Measurements from ENCODE around the gene ZNF662. TPM values are rescaled to one million over a fixed set of nuclear protein-coding genes. Genes with fewer than 3 reads are reported as not detected.

ZNF662 gene
- total RNA-seq, 1 donor from 2014 or later, result 11.0 TPM

GRCh38 chr3:42886294-42886822 lies 19.6 kb upstream of the ZNF662 start:
- no peaks in the 10 kb centered on the region for H3K9me3 ChIP-seq (ENCODE audit: control insufficient read depth in 3 of 3, low read length in 3 of 3)
- H3K27ac ChIP-seq (ENCODE audit: low read depth, low read length), result no peak overlapping the region
- peaks cover under 1 to 4% (median 3%) of the 10 kb centered on the region in 3 donors for H3K4me1 ChIP-seq (ENCODE audit: control insufficient read depth in 3 of 3, insufficient read depth in 3 of 3, low read length in 3 of 3)
- H3K27me3 ChIP-seq (ENCODE audit: control insufficient read depth in 3 of 3, insufficient read depth in 3 of 3, low read length in 3 of 3), result peaks cover 0 to 4% (median 0%) of the 10 kb centered on the region in 3 donors
- H3K4me3 ChIP-seq (ENCODE audit: low read length in 3 of 3), result no peak overlapping the region
- no peak overlapping the region for H3K9ac ChIP-seq (ENCODE audit: low read depth in 1 of 3, low read length in 3 of 3)
- no peaks in the 10 kb centered on the region for H3K36me3 ChIP-seq (ENCODE audit: control insufficient read depth in 3 of 3, insufficient read depth in 3 of 3, low read length in 3 of 3)

GRCh38 chr3:42887084-42887483 lies 18.9 kb upstream of the ZNF662 start:
- Histone ChIP-seq H3K27me3 (ENCODE audit: control insufficient read depth in 3 of 3, insufficient read depth in 3 of 3, low read length in 3 of 3) (peaks cover 0 to 4% (median 0%) of the 10 kb centered on the region in 3 donors), H3K27ac (ENCODE audit: low read depth, low read length) (no peak overlapping the region), H3K36me3 (ENCODE audit: control insufficient read depth in 3 of 3, insufficient read depth in 3 of 3, low read length in 3 of 3) (no peaks in the 10 kb centered on the region), H3K9me3 (ENCODE audit: control insufficient read depth in 3 of 3, low read length in 3 of 3) (no peaks in the 10 kb centered on the region), H3K4me3 (ENCODE audit: low read length in 3 of 3) (no peak overlapping the region), H3K9ac (ENCODE audit: low read depth in 1 of 3, low read length in 3 of 3) (no peak overlapping the region), H3K4me1 (ENCODE audit: control insufficient read depth in 3 of 3, insufficient read depth in 3 of 3, low read length in 3 of 3) (no peaks in the 10 kb centered on the region)

GRCh38 chr3:42891042-42891441 lies 14.9 kb upstream of the ZNF662 start:
- H3K4me1 ChIP-seq (ENCODE audit: control insufficient read depth in 3 of 3, insufficient read depth in 3 of 3, low read length in 3 of 3), result no peaks in the 10 kb centered on the region
- H3K4me3 ChIP-seq (ENCODE audit: low read length in 3 of 3), result no peak overlapping the region

GRCh38 chr3:42892169-42892568 lies 13.8 kb upstream of the ZNF662 start:
- H3K4me1 ChIP-seq (ENCODE audit: control insufficient read depth in 3 of 3, insufficient read depth in 3 of 3, low read length in 3 of 3), result no peaks in the 10 kb centered on the region
- no peaks in the 10 kb centered on the region for H3K9me3 ChIP-seq (ENCODE audit: control insufficient read depth in 3 of 3, low read length in 3 of 3)
- H3K36me3 ChIP-seq (ENCODE audit: control insufficient read depth in 3 of 3, insufficient read depth in 3 of 3, low read length in 3 of 3), result no peaks in the 10 kb centered on the region

More at GRCh38 chr3:42891042-42891441, 14.9 kb upstream of the ZNF662 start:
- Histone ChIP-seq H3K27me3 (ENCODE audit: control insufficient read depth in 3 of 3, insufficient read depth in 3 of 3, low read length in 3 of 3) (peaks cover 0 to 4% (median 0%) of the 10 kb centered on the region in 3 donors), H3K9ac (ENCODE audit: low read depth in 1 of 3, low read length in 3 of 3) (no peak overlapping the region), H3K27ac (ENCODE audit: low read depth, low read length) (no peak overlapping the region), H3K9me3 (ENCODE audit: control insufficient read depth in 3 of 3, low read length in 3 of 3) (no peaks in the 10 kb centered on the region), H3K36me3 (ENCODE audit: control insufficient read depth in 3 of 3, insufficient read depth in 3 of 3, low read length in 3 of 3) (no peaks in the 10 kb centered on the region)

GRCh38 chr3:42892807-42893206 lies 13.1 kb upstream of the ZNF662 start:
- no peaks in the 10 kb centered on the region for H3K36me3 ChIP-seq (ENCODE audit: control insufficient read depth in 3 of 3, insufficient read depth in 3 of 3, low read length in 3 of 3)
- H3K4me1 ChIP-seq (ENCODE audit: control insufficient read depth in 3 of 3, insufficient read depth in 3 of 3, low read length in 3 of 3), result no peaks in the 10 kb centered on the region
- H3K4me3 ChIP-seq (ENCODE audit: low read length in 3 of 3), result no peak overlapping the region
- H3K9me3 ChIP-seq (ENCODE audit: control insufficient read depth in 3 of 3, low read length in 3 of 3), result no peaks in the 10 kb centered on the region
- no peak overlapping the region for H3K27ac ChIP-seq (ENCODE audit: low read depth, low read length)
- no peaks in the 10 kb centered on the region for H3K27me3 ChIP-seq (ENCODE audit: control insufficient read depth in 3 of 3, insufficient read depth in 3 of 3, low read length in 3 of 3)
- no peak overlapping the region for H3K9ac ChIP-seq (ENCODE audit: low read depth in 1 of 3, low read length in 3 of 3)

More at GRCh38 chr3:42892169-42892568, 13.8 kb upstream of the ZNF662 start:
- Histone ChIP-seq H3K27me3 (ENCODE audit: control insufficient read depth in 3 of 3, insufficient read depth in 3 of 3, low read length in 3 of 3) (peaks cover 0 to 3% (median 0%) of the 10 kb centered on the region in 3 donors), H3K4me3 (ENCODE audit: low read length in 3 of 3) (no peak overlapping the region), H3K27ac (ENCODE audit: low read depth, low read length) (no peak overlapping the region), H3K9ac (ENCODE audit: low read depth in 1 of 3, low read length in 3 of 3) (no peak overlapping the region)

GRCh38 chr3:42894698-42895579 lies 11.0 kb upstream of the ZNF662 start:
- no peaks in the 10 kb centered on the region for H3K27me3 ChIP-seq (ENCODE audit: control insufficient read depth in 3 of 3, insufficient read depth in 3 of 3, low read length in 3 of 3)

GRCh38 chr3:42895580-42895868 lies 10.4 kb upstream of the ZNF662 start:
- Histone ChIP-seq H3K9ac (ENCODE audit: low read depth in 1 of 3, low read length in 3 of 3) (no peak overlapping the region), H3K27ac (ENCODE audit: low read depth, low read length) (no peak overlapping the region), H3K36me3 (ENCODE audit: control insufficient read depth in 3 of 3, insufficient read depth in 3 of 3, low read length in 3 of 3) (no peaks in the 10 kb centered on the region), H3K9me3 (ENCODE audit: control insufficient read depth in 3 of 3, low read length in 3 of 3) (no peaks in the 10 kb centered on the region), H3K4me3 (ENCODE audit: low read length in 3 of 3) (no peak overlapping the region), H3K4me1 (ENCODE audit: control insufficient read depth in 3 of 3, insufficient read depth in 3 of 3, low read length in 3 of 3) (no peaks in the 10 kb centered on the region), H3K27me3 (ENCODE audit: control insufficient read depth in 3 of 3, insufficient read depth in 3 of 3, low read length in 3 of 3) (no peaks in the 10 kb centered on the region)

More at GRCh38 chr3:42894698-42895579, 11.0 kb upstream of the ZNF662 start:
- no peaks in the 10 kb centered on the region for H3K4me1 ChIP-seq (ENCODE audit: control insufficient read depth in 3 of 3, insufficient read depth in 3 of 3, low read length in 3 of 3)
- no peaks in the 10 kb centered on the region for H3K9me3 ChIP-seq (ENCODE audit: control insufficient read depth in 3 of 3, low read length in 3 of 3)
- H3K4me3 ChIP-seq (ENCODE audit: low read length in 3 of 3), result no peak overlapping the region
- no peaks in the 10 kb centered on the region for H3K36me3 ChIP-seq (ENCODE audit: control insufficient read depth in 3 of 3, insufficient read depth in 3 of 3, low read length in 3 of 3)
- no peak overlapping the region for H3K27ac ChIP-seq (ENCODE audit: low read depth, low read length)
- H3K9ac ChIP-seq (ENCODE audit: low read depth in 1 of 3, low read length in 3 of 3), result no peak overlapping the region

- Histone ChIP-seq H3K36me3 (ENCODE audit: control insufficient read depth in 3 of 3, insufficient read depth in 3 of 3, low read length in 3 of 3) (no peaks in the 10 kb centered on the region), H3K4me1 (ENCODE audit: control insufficient read depth in 3 of 3, insufficient read depth in 3 of 3, low read length in 3 of 3) (no peaks in the 10 kb centered on the region), H3K27me3 (ENCODE audit: control insufficient read depth in 3 of 3, insufficient read depth in 3 of 3, low read length in 3 of 3) (no peaks in the 10 kb centered on the region), H3K4me3 (ENCODE audit: low read length in 3 of 3) (no peak overlapping the region), H3K27ac (ENCODE audit: low read depth, low read length) (no peak overlapping the region), H3K9me3 (ENCODE audit: control insufficient read depth in 3 of 3, low read length in 3 of 3) (no peaks in the 10 kb centered on the region), H3K9ac (ENCODE audit: low read depth in 1 of 3, low read length in 3 of 3) (no peak overlapping the region)
Observed at GRCh38 chr3:42898896-42899675, 6.9 kb upstream of the ZNF662 start.

GRCh38 chr3:42900226-42901072 lies 5.5 kb upstream of the ZNF662 start:
- H3K4me3 ChIP-seq (ENCODE audit: low read length in 3 of 3), result no peak overlapping the region
- H3K9ac ChIP-seq (ENCODE audit: low read depth in 1 of 3, low read length in 3 of 3), result no peak overlapping the region
- peaks cover 0 to 3% (median 0%) of the 10 kb centered on the region in 3 donors for H3K4me1 ChIP-seq (ENCODE audit: control insufficient read depth in 3 of 3, insufficient read depth in 3 of 3, low read length in 3 of 3)
- no peaks in the 10 kb centered on the region for H3K36me3 ChIP-seq (ENCODE audit: control insufficient read depth in 3 of 3, insufficient read depth in 3 of 3, low read length in 3 of 3)
- no peaks in the 10 kb centered on the region for H3K9me3 ChIP-seq (ENCODE audit: control insufficient read depth in 3 of 3, low read length in 3 of 3)
- no peaks in the 10 kb centered on the region for H3K27me3 ChIP-seq (ENCODE audit: control insufficient read depth in 3 of 3, insufficient read depth in 3 of 3, low read length in 3 of 3)
- no peak overlapping the region for H3K27ac ChIP-seq (ENCODE audit: low read depth, low read length)
